Liver (tissue), 9 donors: Measurements from ENCODE around the gene SPAG4. TPM values are rescaled to one million over a fixed set of nuclear protein-coding genes. Genes with fewer than 3 reads are reported as not detected.

Source experiments
- DNase-seq: peaks from one replicate; pipeline ENCODE4 v3.0.0-alpha.2; 2017; ENCODE audit warnings: low spot score
- H3K27ac ChIP-seq, 2 donors: one replicate each; pipeline ENCODE4 v1.7.0; 2013; ENCODE audit warnings: inconsistent platforms in 2 of 2, low read length in 2 of 2, control low read depth in 1 of 2, low read depth in 1 of 2, mild to moderate bottlenecking in 1 of 2
- H3K27me3 ChIP-seq, 4 donors: one replicate each; pipeline versions ENCODE4 v1.6.1 to v1.7.0; 2013; ENCODE audit warnings: low read length in 3 of 4, inconsistent platforms in 1 of 4, mild to moderate bottlenecking in 1 of 4, moderate library complexity in 1 of 4; ENCODE audit not compliant: control insufficient read depth in 4 of 4, insufficient read depth in 4 of 4
- H3K36me3 ChIP-seq, 4 donors: one replicate each; pipeline versions ENCODE4 v1.6.1 to v1.7.0; 2013; ENCODE audit warnings: low read length in 3 of 4, mild to moderate bottlenecking in 3 of 4, low read depth in 1 of 4, moderate library complexity in 1 of 4; ENCODE audit not compliant: control insufficient read depth in 4 of 4, insufficient read depth in 3 of 4
- H3K4me1 ChIP-seq, 4 donors: one replicate each; pipeline versions ENCODE4 v1.6.1 to v1.7.0; 2013; ENCODE audit warnings: low read length in 3 of 4, mild to moderate bottlenecking in 3 of 4, moderate library complexity in 1 of 4; ENCODE audit not compliant: control insufficient read depth in 4 of 4, insufficient read depth in 4 of 4
- H3K4me3 ChIP-seq, 3 donors: one replicate each; pipeline versions ENCODE4 v1.6.1 to v1.7.0; 2013; ENCODE audit warnings: low read length in 3 of 3, control low read depth in 1 of 3, low read depth in 1 of 3, mild to moderate bottlenecking in 1 of 3
- H3K9ac ChIP-seq, 2 donors: one replicate each; pipeline ENCODE4 v1.7.0; 2013; ENCODE audit warnings: low read length in 2 of 2, mild to moderate bottlenecking in 2 of 2, moderate library complexity in 2 of 2, control low read depth in 1 of 2, low read depth in 1 of 2
- H3K9me3 ChIP-seq, 4 donors: one replicate each; pipeline versions ENCODE4 v1.6.1 to v1.7.0; 2013; ENCODE audit warnings: low read length in 3 of 4; ENCODE audit not compliant: control insufficient read depth in 4 of 4
- EGR1 ChIP-seq, 2 donors: IDR thresholded peaks; 2 replicates each; pipeline ENCODE4 v1.6.1; 2016 to 2018; ENCODE audit warnings: antibody characterized with exemption in 2 of 2, low read depth in 2 of 2
- FOXA2 ChIP-seq: IDR thresholded peaks from 2 replicates; pipeline ENCODE4 v1.6.1; 2016; ENCODE audit warnings: antibody characterized with exemption
- GABPA ChIP-seq, 2 donors: IDR thresholded peaks in 1 of 2; conservative IDR thresholded peaks in 1 of 2; 2 replicates each; pipeline ENCODE4 v1.6.1; 2016; ENCODE audit warnings: antibody characterized with exemption in 2 of 2, mild to moderate bottlenecking in 1 of 2, moderate library complexity in 1 of 2
- HNF4A ChIP-seq, 2 donors: conservative IDR thresholded peaks; 2 replicates each; pipeline ENCODE4 v1.6.1; 2016; ENCODE audit warnings: antibody characterized with exemption in 2 of 2, mild to moderate bottlenecking in 2 of 2
- HNF4G ChIP-seq: IDR thresholded peaks from 2 replicates; pipeline ENCODE4 v1.6.1; 2016; ENCODE audit warnings: antibody characterized with exemption
- JUND ChIP-seq, 2 donors: IDR thresholded peaks; 2 replicates each; pipeline ENCODE4 v1.6.1; 2016; ENCODE audit warnings: antibody characterized with exemption in 2 of 2
- NR2F2 ChIP-seq: IDR thresholded peaks from 2 replicates; pipeline ENCODE4 v1.6.1; 2016; ENCODE audit warnings: antibody characterized with exemption
- RAD21 ChIP-seq, 2 donors: IDR thresholded peaks; 2 replicates each; pipeline ENCODE4 v1.6.1; 2016; ENCODE audit warnings: antibody characterized with exemption in 2 of 2, mild to moderate bottlenecking in 2 of 2
- RXRA ChIP-seq, 2 donors: IDR thresholded peaks; 2 replicates each; pipeline ENCODE4 v1.6.1; 2017 to 2018; ENCODE audit warnings: antibody characterized with exemption in 2 of 2, mild to moderate bottlenecking in 1 of 2
- SP1 ChIP-seq: IDR thresholded peaks from 2 replicates; pipeline ENCODE4 v1.6.1; 2018; ENCODE audit warnings: antibody characterized with exemption, mild to moderate bottlenecking
- TAF1 ChIP-seq: conservative IDR thresholded peaks from 2 replicates; pipeline ENCODE4 v1.6.1; 2016; ENCODE audit warnings: antibody characterized with exemption, mild to moderate bottlenecking
- YY1 ChIP-seq: IDR thresholded peaks from 2 replicates; pipeline ENCODE4 v1.6.1; 2016; ENCODE audit warnings: antibody characterized with exemption, mild to moderate bottlenecking
- WGBS: extraction: QIAGEN DNeasy Blood & Tissue Kit; methylation state at CpG from one replicate; pipeline ENCODE4 v1.1.7; 2013; 5-methylcytosine and 5-hydroxymethylcytosine counted together
- polyA plus RNA-seq, 2 donors: library from polyadenylated mRNA; stranded (reverse) in 1 of 2; unstranded in 1 of 2; fragments of 200-250 nt in 1 of 2; fragments of >200 nt in 1 of 2; fragmentation: Nextera tagmentation in 1 of 2; extraction: Ambion mirVana in 1 of 2; gene quantifications; one replicate each; pipeline versions ENCODE4 v1.2.1 to v1.2.3, GENCODE V29; 2013 to 2015
- total RNA-seq, 2 donors: library from RNA; depleted of rRNA; stranded (reverse); fragments of >200 nt; gene quantifications; one replicate each; pipeline ENCODE4 v1.2.3, GENCODE V29; 2014
- TF ChIP-seq, protein P1 (sequence below): IDR thresholded peaks from 2 replicates; pipeline ENCODE4 v1.6.1; 2016; ENCODE audit warnings: antibody characterized with exemption
- TF ChIP-seq, protein P2 (sequence below): IDR thresholded peaks from 2 replicates; pipeline ENCODE4 v1.6.1; 2016; ENCODE audit warnings: antibody characterized with exemption
- TF ChIP-seq, protein P3 (sequence below): IDR thresholded peaks from 2 replicates; pipeline ENCODE4 v1.6.1; 2016; ENCODE audit warnings: antibody characterized with exemption
- TF ChIP-seq, protein P4 (sequence below): fragments of 150-350 bp; IDR thresholded peaks from 2 replicates; pipeline ENCODE4 v1.5.1; 2017; ENCODE audit warnings: improper control_type of control experiment, low read depth, low read length; ENCODE audit not compliant: missing input control
- TF ChIP-seq, protein P5 (sequence below): IDR thresholded peaks from 2 replicates; pipeline ENCODE4 v1.6.1; 2016; ENCODE audit warnings: antibody characterized with exemption, mild to moderate bottlenecking
- donor health status: healthy.
- donor health status: healthy.
- donor health status: healthy.
- donor health status: healthy.
- donor health status: healthy.

SPAG4 gene
- total and polyA plus RNA-seq, 4 donors = 2.1 to 4.6 (median 3.4) TPM

DNA sequence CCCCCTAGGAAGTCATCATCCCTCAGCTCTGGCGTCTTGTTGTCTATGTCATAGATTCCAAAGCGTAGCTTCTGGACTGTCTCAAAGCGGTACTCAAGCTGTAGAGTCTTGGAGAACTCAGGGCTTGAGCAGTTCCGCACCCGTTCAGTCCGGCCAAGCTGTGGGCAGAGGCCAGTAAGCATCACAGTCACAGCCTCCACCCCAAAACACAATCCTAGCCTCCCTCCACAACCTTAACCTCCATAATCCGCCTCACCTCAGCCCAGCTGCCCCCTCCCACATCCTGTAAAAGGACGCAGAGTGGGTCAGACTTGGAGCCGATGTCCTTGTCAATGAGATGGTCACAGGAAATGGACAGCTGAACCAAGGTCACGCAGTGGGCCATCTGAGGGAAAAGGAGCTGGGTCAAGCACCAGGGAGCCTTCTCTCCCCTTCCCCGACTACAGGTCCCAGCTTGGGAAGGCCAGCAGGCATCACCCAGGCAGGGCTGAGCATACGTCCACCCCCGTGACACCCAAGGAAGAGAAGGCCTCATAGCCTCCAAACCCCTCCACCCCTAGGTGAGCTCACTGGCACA is 17.0 kb downstream of the SPAG4 start (continued):
- no peak for TF ChIP-seq TAF1
- TF ChIP-seq RAD21 (IDR thresholded peaks at IDR 0.05) = no peak
- TF ChIP-seq YY1 = no peak
- TF ChIP-seq JUND (IDR thresholded peaks at IDR 0.05) = no peak
- TF ChIP-seq SP1 = no peak
- TF ChIP-seq, protein P1, sequence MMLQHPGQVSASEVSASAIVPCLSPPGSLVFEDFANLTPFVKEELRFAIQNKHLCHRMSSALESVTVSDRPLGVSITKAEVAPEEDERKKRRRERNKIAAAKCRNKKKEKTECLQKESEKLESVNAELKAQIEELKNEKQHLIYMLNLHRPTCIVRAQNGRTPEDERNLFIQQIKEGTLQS = no peak
- no peak for TF ChIP-seq RXRA (IDR thresholded peaks at IDR 0.05)

DNA sequence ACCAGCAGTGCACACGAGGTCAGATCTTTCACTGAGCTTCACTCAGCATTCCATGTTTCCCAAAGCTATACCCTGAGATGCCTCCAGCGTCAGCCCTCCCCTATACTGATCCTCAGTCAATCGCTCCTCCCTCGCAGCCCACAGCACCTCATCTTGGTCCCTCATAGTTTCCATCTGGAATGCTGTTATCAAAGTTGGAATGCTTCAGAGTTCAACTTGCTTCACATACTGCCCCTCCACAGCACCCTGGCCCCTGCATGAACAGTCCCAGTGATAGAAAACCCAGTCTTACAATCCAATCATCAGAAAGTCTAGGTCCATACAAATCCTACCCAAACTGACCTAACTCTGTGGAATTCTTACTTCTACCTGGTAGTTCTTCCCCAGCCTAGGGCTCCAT is 20.0 kb downstream of the SPAG4 start:
- H3K27ac ChIP-seq = no peak overlapping the region
- H3K9me3 ChIP-seq = no peaks in the 10 kb centered on the region
- H3K9ac ChIP-seq = no peak overlapping the region
- peaks cover 0 to 14% (median 5%) of the 10 kb centered on the region in 4 donors for H3K4me1 ChIP-seq
- peaks cover 4 to 15% (median 9%) of the 10 kb centered on the region in 4 donors for H3K36me3 ChIP-seq
- TF ChIP-seq, protein P2, sequence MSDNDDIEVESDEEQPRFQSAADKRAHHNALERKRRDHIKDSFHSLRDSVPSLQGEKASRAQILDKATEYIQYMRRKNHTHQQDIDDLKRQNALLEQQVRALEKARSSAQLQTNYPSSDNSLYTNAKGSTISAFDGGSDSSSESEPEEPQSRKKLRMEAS = no peak
- no peak for TF ChIP-seq EGR1 (IDR thresholded peaks at IDR 0.05; ENCODE audit: low read depth in 2 of 2)
- TF ChIP-seq TAF1 = no peak
- TF ChIP-seq SP1 = no peak
- TF ChIP-seq RAD21 (IDR thresholded peaks at IDR 0.05) = no peak
- TF ChIP-seq HNF4A (conservative IDR thresholded peaks at IDR 0.05) = no peak
- no peak for TF ChIP-seq GABPA (IDR thresholded peaks at IDR 0.05 in 1 of 2, conservative IDR thresholded peaks at IDR 0.05 in 1 of 2)
- TF ChIP-seq NR2F2 = no peak
- TF ChIP-seq FOXA2 = no peak
- TF ChIP-seq RXRA (IDR thresholded peaks at IDR 0.05) = no peak
- TF ChIP-seq JUND (IDR thresholded peaks at IDR 0.05) = no peak
- TF ChIP-seq, protein P3, sequence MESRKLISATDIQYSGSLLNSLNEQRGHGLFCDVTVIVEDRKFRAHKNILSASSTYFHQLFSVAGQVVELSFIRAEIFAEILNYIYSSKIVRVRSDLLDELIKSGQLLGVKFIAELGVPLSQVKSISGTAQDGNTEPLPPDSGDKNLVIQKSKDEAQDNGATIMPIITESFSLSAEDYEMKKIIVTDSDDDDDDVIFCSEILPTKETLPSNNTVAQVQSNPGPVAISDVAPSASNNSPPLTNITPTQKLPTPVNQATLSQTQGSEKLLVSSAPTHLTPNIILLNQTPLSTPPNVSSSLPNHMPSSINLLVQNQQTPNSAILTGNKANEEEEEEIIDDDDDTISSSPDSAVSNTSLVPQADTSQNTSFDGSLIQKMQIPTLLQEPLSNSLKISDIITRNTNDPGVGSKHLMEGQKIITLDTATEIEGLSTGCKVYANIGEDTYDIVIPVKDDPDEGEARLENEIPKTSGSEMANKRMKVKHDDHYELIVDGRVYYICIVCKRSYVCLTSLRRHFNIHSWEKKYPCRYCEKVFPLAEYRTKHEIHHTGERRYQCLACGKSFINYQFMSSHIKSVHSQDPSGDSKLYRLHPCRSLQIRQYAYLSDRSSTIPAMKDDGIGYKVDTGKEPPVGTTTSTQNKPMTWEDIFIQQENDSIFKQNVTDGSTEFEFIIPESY = no peak
- TF ChIP-seq HNF4G = no peak
- TF ChIP-seq YY1 = no peak
- TF ChIP-seq, protein P4, sequence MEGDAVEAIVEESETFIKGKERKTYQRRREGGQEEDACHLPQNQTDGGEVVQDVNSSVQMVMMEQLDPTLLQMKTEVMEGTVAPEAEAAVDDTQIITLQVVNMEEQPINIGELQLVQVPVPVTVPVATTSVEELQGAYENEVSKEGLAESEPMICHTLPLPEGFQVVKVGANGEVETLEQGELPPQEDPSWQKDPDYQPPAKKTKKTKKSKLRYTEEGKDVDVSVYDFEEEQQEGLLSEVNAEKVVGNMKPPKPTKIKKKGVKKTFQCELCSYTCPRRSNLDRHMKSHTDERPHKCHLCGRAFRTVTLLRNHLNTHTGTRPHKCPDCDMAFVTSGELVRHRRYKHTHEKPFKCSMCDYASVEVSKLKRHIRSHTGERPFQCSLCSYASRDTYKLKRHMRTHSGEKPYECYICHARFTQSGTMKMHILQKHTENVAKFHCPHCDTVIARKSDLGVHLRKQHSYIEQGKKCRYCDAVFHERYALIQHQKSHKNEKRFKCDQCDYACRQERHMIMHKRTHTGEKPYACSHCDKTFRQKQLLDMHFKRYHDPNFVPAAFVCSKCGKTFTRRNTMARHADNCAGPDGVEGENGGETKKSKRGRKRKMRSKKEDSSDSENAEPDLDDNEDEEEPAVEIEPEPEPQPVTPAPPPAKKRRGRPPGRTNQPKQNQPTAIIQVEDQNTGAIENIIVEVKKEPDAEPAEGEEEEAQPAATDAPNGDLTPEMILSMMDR = no peak
- TF ChIP-seq, protein P5, sequence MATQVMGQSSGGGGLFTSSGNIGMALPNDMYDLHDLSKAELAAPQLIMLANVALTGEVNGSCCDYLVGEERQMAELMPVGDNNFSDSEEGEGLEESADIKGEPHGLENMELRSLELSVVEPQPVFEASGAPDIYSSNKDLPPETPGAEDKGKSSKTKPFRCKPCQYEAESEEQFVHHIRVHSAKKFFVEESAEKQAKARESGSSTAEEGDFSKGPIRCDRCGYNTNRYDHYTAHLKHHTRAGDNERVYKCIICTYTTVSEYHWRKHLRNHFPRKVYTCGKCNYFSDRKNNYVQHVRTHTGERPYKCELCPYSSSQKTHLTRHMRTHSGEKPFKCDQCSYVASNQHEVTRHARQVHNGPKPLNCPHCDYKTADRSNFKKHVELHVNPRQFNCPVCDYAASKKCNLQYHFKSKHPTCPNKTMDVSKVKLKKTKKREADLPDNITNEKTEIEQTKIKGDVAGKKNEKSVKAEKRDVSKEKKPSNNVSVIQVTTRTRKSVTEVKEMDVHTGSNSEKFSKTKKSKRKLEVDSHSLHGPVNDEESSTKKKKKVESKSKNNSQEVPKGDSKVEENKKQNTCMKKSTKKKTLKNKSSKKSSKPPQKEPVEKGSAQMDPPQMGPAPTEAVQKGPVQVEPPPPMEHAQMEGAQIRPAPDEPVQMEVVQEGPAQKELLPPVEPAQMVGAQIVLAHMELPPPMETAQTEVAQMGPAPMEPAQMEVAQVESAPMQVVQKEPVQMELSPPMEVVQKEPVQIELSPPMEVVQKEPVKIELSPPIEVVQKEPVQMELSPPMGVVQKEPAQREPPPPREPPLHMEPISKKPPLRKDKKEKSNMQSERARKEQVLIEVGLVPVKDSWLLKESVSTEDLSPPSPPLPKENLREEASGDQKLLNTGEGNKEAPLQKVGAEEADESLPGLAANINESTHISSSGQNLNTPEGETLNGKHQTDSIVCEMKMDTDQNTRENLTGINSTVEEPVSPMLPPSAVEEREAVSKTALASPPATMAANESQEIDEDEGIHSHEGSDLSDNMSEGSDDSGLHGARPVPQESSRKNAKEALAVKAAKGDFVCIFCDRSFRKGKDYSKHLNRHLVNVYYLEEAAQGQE = no peak
- DNase-seq = no peak
- H3K4me3 ChIP-seq = no peak overlapping the region
- WGBS = 85% methylated on average over 4 of the region's 4 CpGs
- no peaks in the 10 kb centered on the region for H3K27me3 ChIP-seq
